Activated naive CD8-positive, alpha-beta T cell treated with anti-CD3 and anti-CD28 coated beads, Interleukin-2, amount 50 U/mL, for 16 hours (primary cell): ENCODE results near the gene EIF2B2.
"Not testable (repeated sequence)": the region's sequence is repeated elsewhere in the genome, so short reads cannot be mapped to it uniquely, and the experiment has no call there.

Experiments
- DNase-seq: peaks from one replicate; pipeline ENCODE4 v3.0.0-alpha.2; 2020; ENCODE audit warnings: low read depth, low spot score

The EIF2B2 gene

GRCh38 chr14:74988993-74989392 lies 13.7 kb upstream of the EIF2B2 start:
- no peak for DNase-seq

GRCh38 chr14:74994182-74994581 lies 8.5 kb upstream of the EIF2B2 start:
- DNase-seq, result not testable (repeated sequence)

GRCh38 chr14:74995781-74996180 lies 6.9 kb upstream of the EIF2B2 start:
- DNase-seq, result not testable (repeated sequence)

GRCh38 chr14:75001261-75001660 lies 1.5 kb upstream of the EIF2B2 start:
- DNase-seq, result no peak

- DNase-seq, result no peak
These were observed 822 bp upstream of the EIF2B2 start for GRCh38 chr14:75001899-75002298.

GRCh38 chr14:75003250-75004027 lies 718 bp downstream of the EIF2B2 start:
- no peak for DNase-seq

- no peak for DNase-seq
These were observed 2.6 kb downstream of the EIF2B2 start for GRCh38 chr14:75005357-75005756.

GRCh38 chr14:75009176-75009575 lies 6.5 kb downstream of the EIF2B2 start:
- DNase-seq, result no peak

GRCh38 chr14:75010472-75011093 lies 7.9 kb downstream of the EIF2B2 start:
- no peak for DNase-seq

- no peak for DNase-seq
These were observed 8.8 kb downstream of the EIF2B2 start for GRCh38 chr14:75011356-75011994.

- DNase-seq, result no peak
These were observed 10.6 kb downstream of the EIF2B2 start for GRCh38 chr14:75013290-75013689.

GRCh38 chr14:75015496-75015895 lies 12.8 kb downstream of the EIF2B2 start:
- DNase-seq, result no peak

- no peak for DNase-seq
These were observed 14.1 kb downstream of the EIF2B2 start for GRCh38 chr14:75016815-75017214.

GRCh38 chr14:75018694-75019093 lies 16.0 kb downstream of the EIF2B2 start:
- DNase-seq, result no peak

- no peak for DNase-seq
These were observed 19.9 kb downstream of the EIF2B2 start for GRCh38 chr14:75022655-75023054.

GRCh38 chr14:75023108-75023507 lies 20.4 kb downstream of the EIF2B2 start:
- DNase-seq, result no peak

- no peak for DNase-seq
These were observed 22.4 kb downstream of the EIF2B2 start for GRCh38 chr14:75025082-75025481.

GRCh38 chr14:75025876-75026275 lies 23.2 kb downstream of the EIF2B2 start:
- no peak for DNase-seq

- no peak for DNase-seq
These were observed 27.4 kb downstream of the EIF2B2 start for GRCh38 chr14:75030147-75030546.

- DNase-seq, result no peak
These were observed 30.2 kb downstream of the EIF2B2 start for GRCh38 chr14:75032939-75033338.

GRCh38 chr14:75040507-75040906 lies 37.8 kb downstream of the EIF2B2 start:
- DNase-seq, result no peak

GRCh38 chr14:75040959-75041358 lies 38.2 kb downstream of the EIF2B2 start:
- no peak for DNase-seq

GRCh38 chr14:75041613-75042012 lies 38.9 kb downstream of the EIF2B2 start:
- no peak for DNase-seq
